Stimulated activated naive CD8-positive, alpha-beta T cell treated with anti-CD3 and anti-CD28 coated beads, Interleukin-15, amount 100 ng/mL, for 72 hours (primary cell): Measurements from ENCODE around the gene MZB1.
A peak's percentile ranks its signal among the peaks of the same experiment; 100 is the strongest.

ENCODE experiments used
- ATAC-seq: fragments of 150-1000 bp; cut with Tn5 transposase; 2 replicates; pipeline ENCODE4 v1.10.0; 2021; ENCODE audit warnings: mild to moderate bottlenecking, moderate library complexity
- DNase-seq, 2 donors: peaks; one replicate each; pipeline ENCODE4 v3.0.0; 2021 to 2022
- H3K27ac Mint-ChIP-seq, 2 donors: one replicate each; pipeline ENCODE4 v1.8.0; 2022; ENCODE audit warnings: mild to moderate bottlenecking in 2 of 2, mixed read lengths in 2 of 2, moderate library complexity in 2 of 2
- H3K27me3 Mint-ChIP-seq: one replicate; pipeline ENCODE4 v1.8.0; 2022; ENCODE audit warnings: mixed read lengths
- H3K4me1 Mint-ChIP-seq: one replicate; pipeline ENCODE4 v1.8.0; 2022; ENCODE audit warnings: mild to moderate bottlenecking, mixed read lengths
- H3K4me3 Mint-ChIP-seq, 2 donors: one replicate each; pipeline ENCODE4 v1.8.0; 2022; ENCODE audit warnings: mild to moderate bottlenecking in 2 of 2, mixed read lengths in 2 of 2, moderate library complexity in 1 of 2
- H3K9me3 Mint-ChIP-seq, 2 donors: one replicate each; pipeline ENCODE4 v1.8.0; 2022; ENCODE audit warnings: mixed read lengths in 2 of 2

The MZB1 gene

GRCh38 chr5:139343476-139343875, 46.2 kb downstream of the MZB1 start:
- Mint-ChIP-seq H3K4me1 (peaks cover 64% of the 10 kb centered on the region), H3K4me3 (peak overlapping the region; percentile 94 to 99), H3K9me3 (no peaks in the 10 kb centered on the region), H3K27me3 (no peaks in the 10 kb centered on the region), H3K27ac (peak overlapping the region; percentile 56 to 63)
- no peak for DNase-seq
- no peak for ATAC-seq

- Mint-ChIP-seq H3K9me3 (no peaks in the 10 kb centered on the region), H3K4me1 (peaks cover 59% of the 10 kb centered on the region), H3K27ac (peak overlapping the region; percentile 99), H3K27me3 (no peaks in the 10 kb centered on the region), H3K4me3 (peak overlapping the region; percentile 94 to 99)
- peak; percentile 82 for ATAC-seq
- DNase-seq = no peak
Observed at GRCh38 chr5:139342423-139342723, 47.3 kb downstream of the MZB1 start.

- no peaks in the 10 kb centered on the region for H3K9me3 Mint-ChIP-seq
- DNase-seq (peak; percentile 97), ATAC-seq (peak; percentile 93)
- peak within 1 kb of the TSS; percentile 94 to 99 for H3K4me3 Mint-ChIP-seq
- H3K4me1 Mint-ChIP-seq = peaks cover 55% of the 10 kb centered on the region
- peak within 1 kb of the TSS; percentile 99 for H3K27ac Mint-ChIP-seq
- H3K27me3 Mint-ChIP-seq = no peaks in the 10 kb centered on the region
Observed at GRCh38 chr5:139341689-139342422, 47.9 kb downstream of the MZB1 start, which contains the start of gene PAIP2. Gene PAIP2, plus strand, starts transcription at chr5:139341854. Its CDS starts 21,931 bp downstream, at chr5:139363785.

GRCh38 chr5:139341187-139341688, 48.5 kb downstream of the MZB1 start:
- no peaks in the 10 kb centered on the region for H3K27me3 Mint-ChIP-seq
- DNase-seq (no peak), ATAC-seq (peak; percentile 41)
- peaks cover 57% of the 10 kb centered on the region for H3K4me1 Mint-ChIP-seq
- peak overlapping the region; percentile 94 to 99 for H3K4me3 Mint-ChIP-seq
- peak overlapping the region; percentile 99 for H3K27ac Mint-ChIP-seq
- H3K9me3 Mint-ChIP-seq = no peaks in the 10 kb centered on the region

GRCh38 chr5:139340051-139340450, 49.7 kb downstream of the MZB1 start:
- H3K9me3 Mint-ChIP-seq = no peaks in the 10 kb centered on the region
- no peaks in the 10 kb centered on the region for H3K27me3 Mint-ChIP-seq
- no peak for ATAC-seq
- no peak overlapping the region for H3K4me3 Mint-ChIP-seq
- no peak for DNase-seq
- peaks cover 59% of the 10 kb centered on the region for H3K4me1 Mint-ChIP-seq
- H3K27ac Mint-ChIP-seq = no peak overlapping the region
